B cell (primary cell): ENCODE results near the gene CLN3. TPM values are rescaled to one million over a fixed set of nuclear protein-coding genes. Genes with fewer than 3 reads are reported as not detected.
A peak's percentile ranks its signal among the peaks of the same experiment; 100 is the strongest.

ENCODE experiments used
- ATAC-seq: fragments of 200-7000 bp; cut with Tn5 transposase; one replicate; pipeline ENCODE4 v1.10.0; 2021; ENCODE audit warnings: low read depth, mild to moderate bottlenecking, moderate number of reproducible peaks, moderate library complexity
- CTCF ChIA-PET: fragments of 350-600 bp; sonication (Branson Sonifier 250); formaldehyde crosslinking; loops from one replicate; lab custom pipeline; 2021; ENCODE audit warnings: antibody characterized with exemption, inconsistent platforms; lab: Charles Lee
- POLR2A ChIA-PET: fragments of 350-600 bp; sonication (Branson Sonifier 250); formaldehyde crosslinking; loops from one replicate; lab custom pipeline; 2021; ENCODE audit warnings: antibody characterized with exemption; lab: Charles Lee
- DNase-seq: peaks from one replicate; pipeline ENCODE4 v3.0.0; 2013
- H2AFZ ChIP-seq: 2 replicates; pipeline ENCODE4 v1.6.1; 2012; ENCODE audit warnings: mild to moderate bottlenecking, low read depth, low read length; ENCODE audit not compliant: insufficient read depth, poor library complexity, severe bottlenecking
- H3K27ac ChIP-seq, 2 donors: 1 replicate in 1 of 2; 2 replicates in 1 of 2; pipeline ENCODE4 v1.5.1; 2012 to 2013; ENCODE audit warnings: low read length in 2 of 2, mild to moderate bottlenecking in 2 of 2, moderate library complexity in 1 of 2
- H3K27me3 ChIP-seq, 4 experiments: fragments of 200-600 bp in 1 of 4; sonication (generic) in 1 of 4; replicated peaks in 1 of 4; 1 replicate in 2 of 4; 2 replicates in 2 of 4; pipeline versions ENCODE4 v1.6.1 to v1.7.0; 2013 to 2016; ENCODE audit warnings: low read length in 3 of 4, mild to moderate bottlenecking in 2 of 4, mixed read lengths in 1 of 4, moderate library complexity in 1 of 4; ENCODE audit not compliant: insufficient read depth in 4 of 4, control insufficient read depth in 3 of 4; ENCODE audit errors: control extremely low read depth in 1 of 4
- H3K36me3 ChIP-seq, 2 experiments: replicated peaks in 1 of 2; 1 replicate in 1 of 2; 2 replicates in 1 of 2; pipeline versions ENCODE4 v1.6.1 to v1.7.1; 2013; ENCODE audit warnings: low read length in 1 of 2; ENCODE audit not compliant: insufficient read depth in 2 of 2, control insufficient read depth in 1 of 2; ENCODE audit errors: control extremely low read depth in 1 of 2, extremely low read depth in 1 of 2
- H3K4me1 ChIP-seq, 2 donors: fragments of 200-600 bp in 1 of 2; sonication (generic) in 1 of 2; 1 replicate in 1 of 2; 2 replicates in 1 of 2; pipeline versions ENCODE4 v1.5.1 to v1.6.1; 2013 to 2017; ENCODE audit warnings: low read length in 2 of 2; ENCODE audit not compliant: control insufficient read depth in 2 of 2, insufficient read depth in 2 of 2
- H3K4me2 ChIP-seq: replicated peaks from 2 replicates; pipeline ENCODE3; 2012; ENCODE audit warnings: mild to moderate bottlenecking, low read depth, low read length; ENCODE audit not compliant: poor library complexity, severe bottlenecking
- H3K4me3 ChIP-seq, 5 experiments: fragments of 200-600 bp in 1 of 5; sonication (generic) in 1 of 5; 1 replicate in 3 of 5; 2 replicates in 2 of 5; pipeline versions ENCODE4 v1.5.1 to v1.7.0; 2011 to 2016; ENCODE audit warnings: low read length in 4 of 5, mild to moderate bottlenecking in 4 of 5, low read depth in 2 of 5, control low read depth in 1 of 5, moderate library complexity in 1 of 5; ENCODE audit not compliant: insufficient read depth in 1 of 5; ENCODE audit errors: control extremely low read depth in 1 of 5, extremely low read depth in 1 of 5
- H3K79me2 ChIP-seq: fragments of 200-600 bp; sonication (generic); one replicate; pipeline ENCODE4 v1.6.0; 2016; ENCODE audit warnings: low read length; ENCODE audit not compliant: control insufficient read depth, insufficient read depth
- H3K9ac ChIP-seq: fragments of 200-600 bp; sonication (generic); 2 replicates; pipeline ENCODE4 v1.6.1; 2017; ENCODE audit warnings: mild to moderate bottlenecking, low read length, moderate library complexity
- H3K9me3 ChIP-seq, 3 donors: one replicate each; pipeline versions ENCODE4 v1.6.1 to v1.7.1; 2013; ENCODE audit warnings: low read length in 2 of 3; ENCODE audit not compliant: control insufficient read depth in 2 of 3, insufficient read depth in 1 of 3; ENCODE audit errors: control extremely low read depth in 1 of 3
- H4K20me1 ChIP-seq: 2 replicates; pipeline ENCODE4 v1.6.0; 2012; ENCODE audit warnings: mild to moderate bottlenecking, low read length; ENCODE audit not compliant: insufficient read depth, control insufficient read depth, poor library complexity, severe bottlenecking
- H3K27ac Mint-ChIP-seq: one replicate; pipeline ENCODE4 v1.8.0; 2021; ENCODE audit warnings: mixed read lengths
- H3K27me3 Mint-ChIP-seq: one replicate; pipeline ENCODE4 v1.8.0; 2021; ENCODE audit warnings: mixed read lengths
- H3K4me1 Mint-ChIP-seq: one replicate; pipeline ENCODE4 v1.8.0; 2021; ENCODE audit warnings: mixed read lengths
- H3K4me3 Mint-ChIP-seq: one replicate; pipeline ENCODE4 v1.8.0; 2021; ENCODE audit warnings: mixed read lengths
- H3K9me3 Mint-ChIP-seq: one replicate; pipeline ENCODE4 v1.8.0; 2022; ENCODE audit warnings: mixed read lengths; ENCODE audit not compliant: insufficient read depth
- CTCF ChIP-seq: fragments of 200-600 bp; IDR thresholded peaks from one replicate; pipeline ENCODE4 v1.8.0; 2022; ENCODE audit warnings: antibody characterized with exemption, mild to moderate bottlenecking
- EZH2 ChIP-seq: IDR thresholded peaks from 2 replicates; pipeline ENCODE4 v1.6.1; 2012; ENCODE audit warnings: borderline replicate concordance, low read depth, mild to moderate bottlenecking, moderate library complexity, low read length; ENCODE audit not compliant: insufficient read depth, poor library complexity, severe bottlenecking
- WGBS: methylation state at CpG from one replicate; pipeline ENCODE4 v1.1.5; 2013; ENCODE audit warnings: missing lambda C conversion rate; ENCODE audit not compliant: insufficient coverage; 5-methylcytosine and 5-hydroxymethylcytosine counted together
- intact Hi-C: fragments of 100-400 bp; cut with micrococcal nuclease; formaldehyde crosslinking; loops from one replicate; pipeline ENCODE4 v1.10.0; 2022
- polyA plus RNA-seq: library from polyadenylated mRNA; depleted of rRNA; stranded (reverse); fragments of >200 nt; gene quantifications from 2 replicates; pipeline ENCODE4 v1.2.3, GENCODE V29; 2012
- total RNA-seq, 2 donors: library from RNA; stranded (reverse); fragments of 120-200 nt in 1 of 2; gene quantifications; 1 replicate in 1 of 2; 2 replicates in 1 of 2; pipeline versions ENCODE4 v1.2.3 to v1.2.4, GENCODE V29; 2013 to 2022

Gene CLN3
- total and polyA plus RNA-seq, 2 donors (not counting 1 experiment from before 2014, with no cell fraction given) = 34.3 to 37.7 TPM

DNA sequence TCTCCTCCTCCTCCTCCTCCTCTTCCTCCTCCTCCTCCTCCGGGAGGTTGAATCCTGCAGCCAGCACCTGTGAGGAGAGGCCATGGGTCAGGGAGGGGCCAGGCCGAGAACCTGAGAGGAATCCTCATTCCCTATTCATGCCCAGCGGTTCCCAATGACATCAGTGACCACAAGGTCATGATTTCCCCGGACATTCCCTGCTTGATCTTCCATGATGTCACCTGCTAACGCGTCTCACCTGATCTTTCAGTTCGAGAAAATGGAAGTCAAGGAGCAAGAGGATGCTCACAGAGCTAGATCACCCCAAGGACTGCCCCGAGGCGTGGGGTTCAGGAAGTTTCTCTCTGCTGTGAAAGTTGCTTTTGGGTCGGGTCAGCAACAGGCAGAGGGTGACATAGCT, 8.0 kb upstream of the CLN3 start:
- no peak overlapping the region for H3K9ac ChIP-seq
- intact Hi-C loops = no loop called here
- no peak overlapping the region for H3K4me3 ChIP-seq
- Mint-ChIP-seq H3K4me1 (peaks cover 21% of the 10 kb centered on the region), H3K27ac (peak overlapping the region; percentile 26), H3K4me3 (no peak overlapping the region), H3K9me3 (no peaks in the 10 kb centered on the region), H3K27me3 (no peaks in the 10 kb centered on the region)
- H3K27ac ChIP-seq = no peak overlapping the region
- CTCF ChIA-PET = no interaction called here
- POLR2A ChIA-PET = no interaction called here
- no peak overlapping the region for H2AFZ ChIP-seq
- H3K79me2 ChIP-seq = no peaks in the 10 kb centered on the region
- DNase-seq (no peak), ATAC-seq (no peak)
- H3K27me3 ChIP-seq = no peaks in the 10 kb centered on the region
- H4K20me1 ChIP-seq = no peaks in the 10 kb centered on the region
- H3K9me3 ChIP-seq = no peaks in the 10 kb centered on the region
- no peaks in the 10 kb centered on the region for H3K36me3 ChIP-seq
- no peak for TF ChIP-seq CTCF
- no peak for TF ChIP-seq EZH2
- H3K4me1 ChIP-seq = peaks cover 2 to 13% of the 10 kb centered on the region in 2 donors
- 87% methylated on average over 9 of the region's 10 CpGs for WGBS
- H3K4me2 ChIP-seq = no peak overlapping the region

DNA sequence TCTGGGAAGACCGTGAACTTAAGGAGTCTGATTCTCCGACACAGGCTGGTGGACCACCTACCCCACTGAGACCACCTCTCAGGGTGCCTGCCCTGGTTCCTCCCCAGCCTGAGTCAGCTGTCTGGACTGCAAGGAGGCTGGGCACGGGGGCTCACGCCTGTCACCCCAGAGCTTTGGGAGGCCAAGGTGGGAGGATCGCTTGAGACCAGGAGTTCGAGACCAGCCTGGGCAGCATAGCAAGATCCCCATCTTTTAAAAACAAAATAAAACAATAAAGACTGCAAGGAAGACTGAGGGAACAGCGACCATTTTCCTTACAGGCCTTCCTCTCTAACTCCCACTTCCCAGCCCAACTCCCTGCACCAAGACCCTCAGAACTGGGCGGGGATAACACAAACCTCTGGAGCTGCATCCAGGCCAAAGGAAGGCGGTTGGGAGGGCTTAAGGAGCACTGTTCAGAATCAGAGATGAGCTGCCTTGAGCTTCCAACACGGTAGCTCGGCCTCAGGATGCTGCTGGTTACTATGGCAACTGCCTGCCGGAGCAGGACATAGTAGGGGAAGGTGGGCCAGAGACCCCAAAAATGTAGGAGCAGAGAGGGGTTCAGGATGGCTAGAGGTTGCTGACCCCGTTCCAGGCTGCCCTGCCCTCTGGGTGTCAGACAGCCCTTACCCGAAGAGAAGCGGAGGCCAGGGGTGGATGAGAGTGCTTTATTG, 7.0 kb upstream of the CLN3 start:
- H3K4me3 ChIP-seq = no peak overlapping the region
- POLR2A ChIA-PET = no interaction called here
- DNase-seq (no peak), ATAC-seq (no peak)
- Mint-ChIP-seq H3K9me3 (no peaks in the 10 kb centered on the region), H3K4me3 (no peak overlapping the region), H3K4me1 (peaks cover 32% of the 10 kb centered on the region), H3K27me3 (no peaks in the 10 kb centered on the region), H3K27ac (no peak overlapping the region)
- CTCF ChIA-PET = no interaction called here
- 98% methylated on average over 12 of the region's 15 CpGs for WGBS
- H4K20me1 ChIP-seq = no peaks in the 10 kb centered on the region
- H3K9ac ChIP-seq = no peak overlapping the region
- H3K27me3 ChIP-seq = no peaks in the 10 kb centered on the region
- H3K9me3 ChIP-seq = no peaks in the 10 kb centered on the region
- peaks cover 9 to 24% of the 10 kb centered on the region in 2 donors for H3K4me1 ChIP-seq
- no peaks in the 10 kb centered on the region for H3K79me2 ChIP-seq
- no peak overlapping the region for H3K27ac ChIP-seq
- H2AFZ ChIP-seq = no peak overlapping the region
- no peak for TF ChIP-seq CTCF
- TF ChIP-seq EZH2 = no peak
- intact Hi-C loops = no loop called here
- no peak overlapping the region for H3K4me2 ChIP-seq
- no peaks in the 10 kb centered on the region for H3K36me3 ChIP-seq
